GM21447 (cell line): Measurements from ENCODE around the gene MTIF2.
"Not testable (repeated sequence)": the region's sequence is repeated elsewhere in the genome, so short reads cannot be mapped to it uniquely, and the experiment has no call there.

Experiments used
- ATAC-seq: cut with Tn5 transposase; IDR thresholded peaks from one replicate; pipeline ENCODE4 v1.9.1; 2021; ENCODE audit not compliant: unreplicated experiment

The MTIF2 gene

GRCh38 chr2:55268907-55269644 lies at the start of gene MTIF2:
Gene MTIF2 (minus strand): TSS chr2:55269231. CDS start chr2:55263858, 5,373 bp downstream.
- ATAC-seq, result peak; percentile 97

- ATAC-seq, result no peak
Observed at GRCh38 chr2:55314985-55315384, 46.0 kb upstream of the MTIF2 start.

GRCh38 chr2:55311444-55311870 lies 42.4 kb upstream of the MTIF2 start:
- ATAC-seq, result peak; percentile 87

GRCh38 chr2:55309446-55309845 lies 40.4 kb upstream of the MTIF2 start:
- no peak for ATAC-seq

GRCh38 chr2:55302241-55302640 lies 33.2 kb upstream of the MTIF2 start:
- peak; percentile 74 for ATAC-seq

- ATAC-seq, result no peak
Observed at GRCh38 chr2:55301277-55301676, 32.2 kb upstream of the MTIF2 start.

GRCh38 chr2:55296393-55296792 lies 27.4 kb upstream of the MTIF2 start:
- ATAC-seq, result no peak

GRCh38 chr2:55283083-55283482 lies 14.1 kb upstream of the MTIF2 start:
- ATAC-seq, result no peak

GRCh38 chr2:55282110-55282917 lies 13.3 kb upstream of the MTIF2 start:
- ATAC-seq, result peak; percentile 96

GRCh38 chr2:55280851-55281546 lies 12.0 kb upstream of the MTIF2 start:
- ATAC-seq, result not testable (repeated sequence)

- not testable (repeated sequence) for ATAC-seq
Observed at GRCh38 chr2:55279859-55280424, 10.9 kb upstream of the MTIF2 start.

- ATAC-seq, result not testable (repeated sequence)
Observed at GRCh38 chr2:55279214-55279835, 10.3 kb upstream of the MTIF2 start.

GRCh38 chr2:55277310-55277709 lies 8.3 kb upstream of the MTIF2 start:
- no peak for ATAC-seq

GRCh38 chr2:55274346-55274745 lies 5.3 kb upstream of the MTIF2 start:
- ATAC-seq, result not testable (repeated sequence)

- ATAC-seq, result no peak
Observed at GRCh38 chr2:55269645-55269990, 587 bp upstream of the MTIF2 start.

GRCh38 chr2:55268288-55268906 lies 634 bp downstream of the MTIF2 start:
- no peak for ATAC-seq

- ATAC-seq, result not testable (repeated sequence)
Observed at GRCh38 chr2:55259586-55259985, 9.4 kb downstream of the MTIF2 start.

GRCh38 chr2:55252832-55253231 lies 16.2 kb downstream of the MTIF2 start:
- no peak for ATAC-seq

- ATAC-seq, result no peak
Observed at GRCh38 chr2:55247025-55247424, 22.0 kb downstream of the MTIF2 start.

GRCh38 chr2:55245411-55245810 lies 23.6 kb downstream of the MTIF2 start:
- no peak for ATAC-seq
